Stimulated activated CD4-positive, alpha-beta T cell treated with anti-CD3 and anti-CD28 coated beads, Interleukin-4, amount 100 ng/mL, for 4 hours (primary cell): Measurements from ENCODE around the gene KMT2E.

Source experiments
- DNase-seq, 2 experiments: peaks; one replicate each; pipeline ENCODE4 v3.0.0-alpha.2; 2020

KMT2E gene

GRCh38 chr7:105088456-105088855 lies 74.5 kb downstream of the KMT2E start:
- no peak for DNase-seq

DNA sequence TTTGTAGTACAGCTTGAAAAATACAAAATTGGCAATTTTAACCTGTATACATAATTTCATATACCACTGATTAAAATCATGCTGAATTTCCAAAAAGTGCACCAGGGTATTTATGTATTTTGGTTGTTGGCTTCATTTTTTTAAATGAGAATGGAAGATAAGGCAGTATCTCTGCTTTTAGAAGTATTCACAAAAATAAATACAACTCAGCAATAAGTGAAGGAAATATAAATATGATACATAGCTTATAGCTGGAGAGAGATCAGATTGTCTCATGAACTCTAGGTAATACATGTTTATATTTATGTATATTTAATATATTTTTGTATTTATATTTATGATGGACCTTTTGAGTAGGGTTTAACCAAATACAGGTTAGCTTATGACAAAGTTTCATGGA lies 81.0 kb downstream of the KMT2E start:
- no peak for DNase-seq

GRCh38 chr7:105096306-105096705 lies 82.3 kb downstream of the KMT2E start:
- DNase-seq: no peak

DNA sequence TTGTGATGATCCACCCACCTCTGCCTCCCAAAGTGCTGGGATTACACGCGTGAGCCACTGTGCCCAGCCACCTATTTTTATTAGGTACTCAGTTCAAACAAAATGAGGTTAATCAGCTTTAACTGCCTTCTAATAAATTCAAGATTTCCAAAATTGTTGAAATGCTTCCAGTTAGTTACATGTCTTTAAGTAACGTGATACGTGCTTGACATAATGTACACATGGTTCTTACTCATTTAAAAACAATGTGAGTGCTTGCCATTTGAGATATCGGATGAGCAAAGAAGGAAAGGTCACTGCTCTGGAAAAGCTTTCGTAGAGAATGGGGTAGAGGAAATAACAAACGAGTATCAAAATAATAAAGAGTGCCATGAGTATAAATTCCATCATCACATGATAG lies 83.6 kb downstream of the KMT2E start:
- DNase-seq: no peak

DNA sequence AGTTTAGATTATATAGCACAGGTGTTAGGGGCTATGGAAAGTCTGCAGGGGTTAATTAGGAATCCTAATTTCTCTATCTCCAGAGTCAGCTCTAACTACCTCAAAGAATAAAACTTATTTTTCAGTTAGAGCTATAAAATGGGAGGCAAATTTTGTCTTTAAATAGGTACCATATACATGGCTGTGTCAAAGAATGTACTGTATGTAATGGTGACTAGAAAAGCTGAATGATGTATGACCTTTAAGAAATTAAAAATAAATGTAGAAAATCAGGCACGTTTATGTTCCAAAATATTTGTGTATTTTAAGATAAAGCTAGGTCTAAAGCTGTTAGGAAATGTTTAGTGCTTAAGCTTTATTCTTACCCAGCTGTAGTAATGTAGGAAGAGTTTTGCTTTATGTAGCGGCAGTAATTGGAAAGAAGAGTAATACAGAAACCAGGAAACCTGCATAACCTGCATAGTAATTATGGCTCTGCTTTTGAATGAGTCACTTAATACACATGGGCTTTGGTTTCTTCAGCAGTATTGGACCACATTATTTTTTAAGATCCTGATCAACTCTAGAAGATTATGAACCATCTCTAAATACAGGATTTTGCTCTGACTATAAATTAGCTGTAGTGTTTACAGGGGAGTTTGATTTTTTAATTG lies 85.0 kb downstream of the KMT2E start:
- no peak for DNase-seq

GRCh38 chr7:105101864-105102263 lies 87.9 kb downstream of the KMT2E start:
- DNase-seq: no peak

GRCh38 chr7:105102557-105103352 lies 88.8 kb downstream of the KMT2E start:
- DNase-seq: no peak

GRCh38 chr7:105105579-105105978 lies 91.6 kb downstream of the KMT2E start:
- no peak for DNase-seq

DNA sequence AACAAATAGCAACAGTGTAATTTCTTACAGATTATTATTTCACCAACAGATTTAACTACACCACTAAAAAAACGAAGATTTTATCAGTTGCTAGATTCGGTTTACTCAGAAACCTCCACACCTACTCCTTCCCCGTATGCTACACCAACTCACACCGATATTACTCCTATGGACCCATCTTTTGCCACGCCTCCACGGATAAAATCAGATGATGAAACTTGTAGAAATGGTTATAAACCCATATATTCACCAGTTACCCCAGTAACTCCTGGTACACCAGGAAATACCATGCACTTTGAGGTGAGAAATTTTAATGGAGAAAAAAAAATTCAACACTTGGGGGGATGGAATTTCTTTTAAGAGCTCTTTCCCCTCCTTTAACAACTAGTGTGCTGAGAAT lies 92.5 kb downstream of the KMT2E start:
- no peak for DNase-seq

GRCh38 chr7:105107458-105107857 lies 93.5 kb downstream of the KMT2E start:
- no peak for DNase-seq

DNA sequence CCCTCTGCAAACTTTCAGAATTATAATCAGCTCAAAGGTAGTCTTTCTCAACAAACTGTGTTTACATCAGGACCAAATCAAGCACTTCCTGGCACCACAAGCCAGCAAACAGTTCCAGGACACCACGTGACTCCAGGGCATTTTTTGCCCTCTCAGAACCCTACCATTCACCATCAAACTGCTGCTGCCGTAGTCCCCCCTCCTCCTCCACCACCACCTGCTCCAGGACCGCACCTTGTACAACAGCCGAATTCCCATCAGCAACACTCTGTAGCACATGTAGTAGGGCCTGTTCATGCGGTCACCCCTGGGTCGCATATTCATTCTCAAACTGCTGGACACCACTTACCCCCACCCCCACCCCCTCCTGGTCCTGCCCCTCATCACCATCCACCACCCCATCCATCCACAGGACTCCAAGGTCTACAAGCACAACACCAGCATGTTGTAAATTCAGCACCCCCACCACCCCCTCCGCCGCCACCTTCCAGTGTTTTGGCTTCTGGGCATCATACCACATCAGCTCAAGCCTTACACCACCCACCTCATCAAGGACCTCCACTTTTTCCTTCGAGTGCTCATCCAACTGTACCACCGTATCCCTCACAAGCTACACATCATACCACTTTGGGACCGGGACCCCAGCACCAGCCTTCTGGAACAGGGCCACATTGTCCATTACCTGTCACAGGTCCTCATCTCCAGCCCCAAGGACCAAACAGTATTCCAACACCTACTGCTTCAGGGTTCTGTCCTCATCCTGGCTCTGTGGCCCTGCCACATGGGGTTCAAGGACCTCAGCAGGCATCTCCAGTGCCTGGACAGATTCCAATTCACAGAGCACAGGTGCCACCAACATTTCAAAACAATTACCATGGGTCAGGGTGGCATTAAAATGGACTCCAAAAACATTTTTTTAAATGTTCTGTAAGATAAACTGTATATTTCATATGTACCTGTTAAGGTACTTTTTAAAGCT lies 98.7 kb downstream of the KMT2E start:
- no peak for DNase-seq

- no peak for DNase-seq
These were observed 104.9 kb downstream of the KMT2E start for GRCh38 chr7:105118612-105119600.

GRCh38 chr7:105122619-105123018 lies 108.6 kb downstream of the KMT2E start:
- DNase-seq: no peak

GRCh38 chr7:105125745-105126144 lies 111.7 kb downstream of the KMT2E start:
- no peak for DNase-seq

DNA sequence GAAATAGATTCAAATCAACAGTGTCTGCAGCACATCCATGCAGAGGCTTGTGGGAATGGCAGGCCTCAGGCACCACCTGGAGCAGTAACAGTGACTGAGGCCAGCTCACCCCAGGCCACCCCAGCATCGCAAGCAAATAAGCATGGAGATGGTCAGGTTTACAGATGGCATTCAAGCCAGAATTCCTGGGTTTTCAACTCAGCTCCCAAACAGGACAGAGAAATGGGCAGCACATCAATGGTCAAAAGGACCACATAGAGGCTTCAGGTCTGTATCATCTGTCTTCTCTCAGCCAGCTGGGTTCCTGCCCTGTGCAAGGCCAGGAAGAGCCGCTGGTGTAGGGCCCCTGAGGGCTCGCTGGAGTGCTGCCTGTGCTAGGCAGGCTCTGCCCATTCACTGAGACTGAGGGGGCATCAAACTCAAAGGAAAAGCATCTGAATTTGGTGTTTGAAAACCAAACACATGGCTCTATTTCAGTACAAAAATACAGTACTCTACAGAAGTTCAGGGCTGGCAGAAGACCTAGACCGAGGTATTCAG lies 112.5 kb downstream of the KMT2E start:
- no peak for DNase-seq

DNA sequence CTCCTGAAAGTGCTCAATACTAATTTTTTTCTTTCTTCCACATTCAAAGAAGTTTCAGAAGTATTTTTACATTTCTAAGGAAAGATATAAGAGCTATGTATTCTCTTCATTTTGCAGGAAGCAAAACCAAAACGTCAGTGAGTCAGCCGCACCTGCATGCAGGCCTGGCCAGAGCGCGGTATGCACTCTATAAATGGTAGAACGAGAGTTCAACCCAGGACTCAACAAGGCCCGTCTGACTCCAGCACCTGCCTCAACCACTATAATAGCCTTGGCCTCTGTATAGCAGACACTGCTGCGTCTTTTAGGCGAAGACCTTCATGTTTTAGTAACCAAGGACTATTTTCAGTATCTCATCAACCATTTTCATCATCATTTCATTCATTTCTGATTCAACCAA lies 113.2 kb downstream of the KMT2E start:
- DNase-seq: no peak

DNA sequence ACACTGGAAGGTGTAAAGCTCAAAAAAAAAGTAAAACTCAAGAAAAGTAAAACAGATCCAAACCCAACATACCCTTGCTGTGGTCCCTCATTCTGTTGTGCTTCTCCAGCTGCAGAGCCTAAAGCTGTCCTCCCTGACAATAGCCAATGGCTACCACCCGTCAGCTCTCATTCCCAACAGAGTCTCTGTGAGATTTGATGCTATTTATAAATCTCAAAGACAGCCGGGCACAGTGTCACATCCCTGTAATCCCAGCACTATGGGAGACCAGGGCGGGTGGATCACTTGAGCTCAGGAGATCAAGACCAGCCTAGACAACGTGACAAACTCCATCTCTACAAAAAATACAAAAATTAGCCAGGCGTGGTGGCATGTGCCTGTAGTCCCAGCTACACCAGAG lies 116.0 kb downstream of the KMT2E start:
- DNase-seq: no peak

GRCh38 chr7:105130580-105130979 lies 116.6 kb downstream of the KMT2E start:
- no peak for DNase-seq

- DNase-seq: no peak
These were observed 117.1 kb downstream of the KMT2E start for GRCh38 chr7:105131033-105131656.

DNA sequence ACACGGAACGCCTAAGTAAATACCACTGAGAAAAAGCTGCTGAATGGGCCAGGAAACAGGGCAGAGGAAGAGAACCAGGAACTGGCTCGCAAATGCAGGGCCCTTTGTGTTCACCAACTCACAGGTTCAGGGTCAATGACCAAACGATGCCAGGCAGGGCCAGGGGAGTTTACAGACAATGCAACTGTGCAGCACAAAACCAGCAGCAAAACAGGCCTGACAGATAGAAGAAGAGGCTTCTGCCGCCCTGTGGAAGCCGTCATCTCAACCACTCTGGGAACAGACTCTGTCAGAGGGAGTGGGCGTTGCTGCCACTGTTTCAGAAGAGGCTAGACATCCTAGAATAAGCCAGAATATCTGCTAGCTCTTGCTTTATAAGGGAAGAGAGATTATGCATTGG lies 117.9 kb downstream of the KMT2E start:
- DNase-seq: no peak

DNA sequence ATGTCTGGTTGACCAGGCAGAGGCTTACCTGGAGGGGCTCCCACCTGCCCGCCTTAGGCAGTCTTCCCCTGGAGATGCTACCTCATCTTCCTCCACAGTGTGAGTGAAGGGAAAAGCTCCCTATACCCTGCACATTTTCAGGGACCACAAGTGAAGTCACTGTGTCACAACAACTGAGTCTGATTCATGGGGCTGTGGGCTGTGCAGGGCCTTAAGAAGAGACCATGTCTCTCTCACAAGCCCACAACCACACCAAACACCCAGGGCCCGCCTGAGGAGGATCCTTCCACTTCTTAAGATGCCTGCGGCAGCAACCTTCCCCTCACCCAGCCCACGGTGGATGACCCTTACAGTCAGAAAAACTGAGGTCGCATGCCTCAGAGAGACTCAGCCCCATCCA lies 118.3 kb downstream of the KMT2E start:
- no peak for DNase-seq
